ENCODE results near the gene ARHGEF16. TPM values are rescaled to one million over a fixed set of nuclear protein-coding genes. Genes with fewer than 3 reads are reported as not detected.

ARHGEF16 gene
- total RNA-seq, 1 donor from 2014 or later, result 21.6 TPM

GRCh38 chr1:3525551-3526482 is 71.4 kb downstream of the ARHGEF16 start:
- H3K4me3 ChIP-seq (ENCODE audit: low read depth, low read length), result no peak overlapping the region
- peaks cover 2% of the 10 kb centered on the region for H3K27me3 ChIP-seq (ENCODE audit: control insufficient read depth, insufficient read depth, low read length)
- H3K36me3 ChIP-seq (ENCODE audit: control insufficient read depth, insufficient read depth, low read length), result no peaks in the 10 kb centered on the region
- FAIRE-seq, result no peak
- TF ChIP-seq CTCF (IDR thresholded peaks at IDR 0.05; ENCODE audit: insufficient read depth, low read length, severe bottlenecking), result no peak
- DNase-seq (ENCODE audit: low read depth), result no peak

GRCh38 chr1:3527774-3528173 is 73.3 kb downstream of the ARHGEF16 start:
- no peak for DNase-seq (ENCODE audit: low read depth)
- no peaks in the 10 kb centered on the region for H3K36me3 ChIP-seq (ENCODE audit: control insufficient read depth, insufficient read depth, low read length)
- H3K27me3 ChIP-seq (ENCODE audit: control insufficient read depth, insufficient read depth, low read length), result peaks cover 2% of the 10 kb centered on the region
- no peak overlapping the region for H3K4me3 ChIP-seq (ENCODE audit: low read depth, low read length)
- no peak for TF ChIP-seq CTCF (IDR thresholded peaks at IDR 0.05; ENCODE audit: insufficient read depth, low read length, severe bottlenecking)
- FAIRE-seq, result no peak

GRCh38 chr1:3529099-3529729 is 74.7 kb downstream of the ARHGEF16 start:
- Histone ChIP-seq H3K27me3 (ENCODE audit: control insufficient read depth, insufficient read depth, low read length) (peaks cover 2% of the 10 kb centered on the region), H3K36me3 (ENCODE audit: control insufficient read depth, insufficient read depth, low read length) (no peaks in the 10 kb centered on the region), H3K4me3 (ENCODE audit: low read depth, low read length) (no peak overlapping the region)
- DNase-seq (ENCODE audit: low read depth) (no peak), FAIRE-seq (no peak)
- no peak for TF ChIP-seq CTCF (IDR thresholded peaks at IDR 0.05; ENCODE audit: insufficient read depth, low read length, severe bottlenecking)

- FAIRE-seq, result no peak
- Histone ChIP-seq H3K36me3 (ENCODE audit: control insufficient read depth, insufficient read depth, low read length) (no peaks in the 10 kb centered on the region), H3K4me3 (ENCODE audit: low read depth, low read length) (peak overlapping the region; percentile 37), H3K27me3 (ENCODE audit: control insufficient read depth, insufficient read depth, low read length) (peaks cover 2% of the 10 kb centered on the region)
- no peak for TF ChIP-seq CTCF (IDR thresholded peaks at IDR 0.05; ENCODE audit: insufficient read depth, low read length, severe bottlenecking)
- DNase-seq (ENCODE audit: low read depth), result no peak
These were observed 75.8 kb downstream of the ARHGEF16 start for GRCh38 chr1:3530086-3530925.

Other genes starting within 250 kb of the ARHGEF16 start
- gene MEGF6, start 156.8 kb downstream of the ARHGEF16 start, total RNA-seq, result 1.3 and 1.5 TPM in 2 replicates
- gene TPRG1L, start 170.3 kb downstream of the ARHGEF16 start, total RNA-seq, result 31.5 and 33.4 TPM in 2 replicates
- 21.3 and 22.1 TPM in 2 replicates for gene WRAP73, start 195.4 kb downstream of the ARHGEF16 start, total RNA-seq
- gene TP73, start 197.9 kb downstream of the ARHGEF16 start, total RNA-seq, result under 0.01 and 0.13 TPM in 2 replicates